ENCODE measurements around the gene MCTP2.

Gene MCTP2

DNA sequence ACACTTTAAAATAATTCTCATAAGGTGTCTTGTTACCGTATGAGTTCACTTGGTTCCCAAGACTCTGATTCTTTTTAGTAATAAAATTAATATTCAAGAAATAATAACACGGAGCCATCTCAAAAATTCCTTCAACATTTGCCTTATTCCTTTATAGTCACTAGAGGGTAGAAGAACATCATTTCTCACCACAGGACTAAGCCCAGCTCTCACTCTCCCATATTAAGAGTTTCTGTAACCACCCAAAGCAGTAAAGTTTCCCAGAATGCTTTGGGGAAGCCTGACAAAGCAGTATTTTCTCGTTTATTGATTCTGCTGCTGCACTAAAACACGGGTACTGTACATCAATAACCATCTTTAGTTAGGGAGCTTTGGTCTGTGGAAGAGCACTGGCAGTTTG is 114.9 kb downstream of the MCTP2 start:
- DNase-seq (ENCODE audit: insufficient read length) = no peak
- no peak for FAIRE-seq
- TF ChIP-seq TAF1 (IDR thresholded peaks at IDR 0.05; ENCODE audit: borderline replicate concordance, low read depth, low read length) = no peak
- no peak for TF ChIP-seq POLR2AphosphoS5 (IDR thresholded peaks at IDR 0.05; ENCODE audit: low read depth, low read length)
- TF ChIP-seq POLR2A (IDR thresholded peaks at IDR 0.05; ENCODE audit: low read depth, low read length) = no peak

DNA sequence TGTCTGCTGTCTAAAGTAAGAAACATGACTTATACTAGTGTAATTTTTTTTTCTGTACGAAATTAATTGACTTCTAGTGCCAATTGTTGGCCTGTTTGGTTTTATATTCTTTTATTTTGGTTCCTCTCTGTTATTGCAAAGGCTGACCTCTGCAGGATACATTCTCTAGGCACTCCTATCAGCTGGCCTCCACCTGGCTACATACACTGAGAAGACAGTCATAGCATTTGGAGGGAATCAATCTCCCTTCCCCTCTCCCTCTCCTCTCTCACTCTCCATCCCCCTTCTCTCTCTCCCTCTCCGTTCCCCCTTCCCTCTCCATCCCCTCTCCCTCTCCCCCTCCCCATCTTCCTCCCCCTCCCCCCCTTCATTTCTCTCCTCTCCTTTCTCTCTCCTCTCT is 116.7 kb downstream of the MCTP2 start:
- TF ChIP-seq POLR2A (IDR thresholded peaks at IDR 0.05; ENCODE audit: low read depth, low read length) (no peak), TAF1 (IDR thresholded peaks at IDR 0.05; ENCODE audit: borderline replicate concordance, low read depth, low read length) (no peak), POLR2AphosphoS5 (IDR thresholded peaks at IDR 0.05; ENCODE audit: low read depth, low read length) (no peak)
- FAIRE-seq (no peak), DNase-seq (ENCODE audit: insufficient read length) (no peak)

DNA sequence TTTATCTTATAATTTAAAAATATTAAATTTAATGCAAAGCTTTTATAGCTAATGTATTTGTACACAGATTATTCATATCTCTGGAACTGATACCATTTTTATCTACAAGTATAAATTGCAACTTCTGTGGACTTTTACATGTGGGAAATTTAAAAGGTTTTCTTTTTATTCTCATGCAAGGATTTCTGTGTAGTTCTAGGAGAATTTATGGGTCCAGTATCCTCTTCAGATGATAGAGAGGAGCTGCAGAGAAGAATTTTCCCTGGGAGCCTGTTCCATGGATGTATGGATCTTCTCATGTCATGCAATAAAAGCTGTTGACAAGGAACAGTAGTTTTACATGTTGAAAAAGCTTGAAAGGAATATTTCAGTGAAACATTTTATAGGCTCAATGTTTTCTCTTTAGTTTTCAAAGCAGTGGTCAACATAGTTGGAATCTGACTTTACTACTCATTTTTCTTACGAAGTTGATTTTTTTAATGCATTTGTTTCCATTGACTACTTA is 119.7 kb downstream of the MCTP2 start:
- TF ChIP-seq POLR2AphosphoS5 (IDR thresholded peaks at IDR 0.05; ENCODE audit: low read depth, low read length) = no peak
- no peak for TF ChIP-seq TAF1 (IDR thresholded peaks at IDR 0.05; ENCODE audit: borderline replicate concordance, low read depth, low read length)
- no peak for TF ChIP-seq POLR2A (IDR thresholded peaks at IDR 0.05; ENCODE audit: low read depth, low read length)
- no peak for FAIRE-seq
- DNase-seq (ENCODE audit: insufficient read length) = no peak

DNA sequence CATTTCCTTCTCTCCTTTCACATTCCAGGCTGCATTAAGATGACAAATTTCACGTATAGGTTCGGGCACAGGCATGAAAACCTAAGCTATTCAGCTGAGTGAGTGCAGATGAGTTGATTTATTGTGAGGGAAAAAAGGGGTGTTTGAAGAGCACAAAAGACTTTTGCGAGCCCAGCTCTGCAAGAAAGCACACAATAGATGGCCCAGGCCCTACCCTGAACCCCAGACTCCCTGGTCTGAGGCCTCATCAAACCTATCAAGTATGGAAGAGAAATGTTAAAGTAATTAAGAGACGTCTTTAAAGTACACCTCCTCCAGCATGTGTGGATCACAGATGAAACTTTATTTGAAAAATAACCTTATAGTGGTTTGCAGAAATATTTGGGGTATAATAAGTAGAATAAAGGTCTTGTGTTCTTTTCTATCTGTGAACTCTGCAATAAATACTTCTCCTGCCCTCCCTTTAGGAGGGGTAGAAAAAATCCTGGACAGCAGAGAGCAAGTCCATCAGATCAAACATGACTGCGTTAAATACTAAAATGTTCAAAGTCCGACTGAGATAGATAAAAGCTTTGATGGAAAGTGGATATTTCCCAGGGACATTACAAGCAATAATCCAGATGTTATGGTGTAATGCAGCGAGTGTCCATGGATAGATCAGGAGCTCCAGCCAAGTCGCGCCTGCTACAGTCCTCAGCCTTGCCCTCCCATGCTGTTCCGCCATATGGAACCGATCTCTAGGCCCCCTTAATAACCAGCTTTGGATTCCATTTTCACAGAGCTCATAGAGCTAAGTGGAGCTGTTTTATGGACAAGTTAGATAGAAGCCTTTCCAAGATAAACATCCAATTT is 121.5 kb downstream of the MCTP2 start:
- FAIRE-seq (no peak), DNase-seq (ENCODE audit: insufficient read length) (no peak)
- no peak for TF ChIP-seq POLR2A (IDR thresholded peaks at IDR 0.05; ENCODE audit: low read depth, low read length)
- no peak for TF ChIP-seq POLR2AphosphoS5 (IDR thresholded peaks at IDR 0.05; ENCODE audit: low read depth, low read length)
- no peak for TF ChIP-seq TAF1 (IDR thresholded peaks at IDR 0.05; ENCODE audit: borderline replicate concordance, low read depth, low read length)

DNA sequence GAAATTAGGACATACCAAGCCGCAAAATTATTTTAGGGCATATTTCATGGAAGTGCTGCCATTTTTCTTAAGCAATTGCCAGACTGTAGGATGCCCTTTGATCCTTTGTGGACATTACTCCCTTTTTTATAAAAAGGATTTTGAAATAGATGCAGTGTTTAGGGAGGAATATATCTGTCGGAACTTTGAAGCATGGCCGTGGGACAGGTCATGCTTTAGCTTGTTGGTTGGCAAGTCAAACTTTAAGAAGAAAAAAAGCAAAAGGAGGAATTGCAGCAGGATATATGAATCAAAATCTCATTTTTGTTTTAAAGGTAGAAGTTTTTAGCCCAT is 122.1 kb downstream of the MCTP2 start:
- DNase-seq (ENCODE audit: insufficient read length) = no peak
- FAIRE-seq = no peak
- TF ChIP-seq POLR2AphosphoS5 (IDR thresholded peaks at IDR 0.05; ENCODE audit: low read depth, low read length) = no peak

DNA sequence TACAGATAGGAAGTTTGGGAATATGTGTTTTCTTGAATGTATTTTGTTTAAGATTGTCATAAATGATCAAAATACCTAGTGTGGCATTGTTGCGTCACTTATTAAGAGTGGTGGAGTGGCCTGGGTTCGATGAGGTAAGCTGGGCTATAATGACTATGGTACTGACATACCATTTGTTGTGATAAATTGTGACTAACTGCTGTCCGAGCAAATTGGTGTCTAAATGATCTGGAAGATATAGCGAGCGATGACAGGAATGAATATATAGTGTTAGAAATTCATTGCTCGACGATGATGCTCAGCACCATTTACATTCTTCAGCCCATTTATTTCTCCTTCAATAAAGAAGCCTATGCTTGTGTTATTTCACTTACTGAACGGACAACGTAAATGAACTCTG is 123.3 kb downstream of the MCTP2 start:
- no peak for FAIRE-seq
- no peak for TF ChIP-seq TAF1 (IDR thresholded peaks at IDR 0.05; ENCODE audit: borderline replicate concordance, low read depth, low read length)
- TF ChIP-seq POLR2A (IDR thresholded peaks at IDR 0.05; ENCODE audit: low read depth, low read length) = no peak
- no peak for TF ChIP-seq POLR2AphosphoS5 (IDR thresholded peaks at IDR 0.05; ENCODE audit: low read depth, low read length)
- DNase-seq (ENCODE audit: insufficient read length) = no peak

DNA sequence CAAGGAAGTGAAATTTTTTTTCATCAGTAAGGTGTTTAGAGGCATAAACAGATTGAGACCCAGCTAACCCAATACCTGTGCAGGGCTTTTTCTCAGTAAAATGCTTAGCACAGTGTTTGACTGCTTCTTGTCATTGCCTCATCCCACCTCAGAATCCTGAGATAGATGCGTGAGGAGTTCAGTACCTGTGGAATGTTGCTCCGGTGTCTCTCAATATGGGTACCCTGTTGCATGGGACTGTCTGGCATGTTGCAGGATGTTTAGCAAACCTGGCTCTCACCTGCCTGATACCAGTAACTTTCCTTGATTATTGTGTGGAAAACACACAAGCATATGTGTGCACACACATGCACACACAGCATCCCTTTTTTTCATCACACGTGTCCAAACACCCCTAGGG is 128.4 kb downstream of the MCTP2 start:
- DNase-seq (ENCODE audit: insufficient read length) (no peak), FAIRE-seq (no peak)
- no peak for TF ChIP-seq POLR2AphosphoS5 (IDR thresholded peaks at IDR 0.05; ENCODE audit: low read depth, low read length)
- no peak for TF ChIP-seq TAF1 (IDR thresholded peaks at IDR 0.05; ENCODE audit: borderline replicate concordance, low read depth, low read length)
- TF ChIP-seq POLR2A (IDR thresholded peaks at IDR 0.05; ENCODE audit: low read depth, low read length) = no peak

DNA sequence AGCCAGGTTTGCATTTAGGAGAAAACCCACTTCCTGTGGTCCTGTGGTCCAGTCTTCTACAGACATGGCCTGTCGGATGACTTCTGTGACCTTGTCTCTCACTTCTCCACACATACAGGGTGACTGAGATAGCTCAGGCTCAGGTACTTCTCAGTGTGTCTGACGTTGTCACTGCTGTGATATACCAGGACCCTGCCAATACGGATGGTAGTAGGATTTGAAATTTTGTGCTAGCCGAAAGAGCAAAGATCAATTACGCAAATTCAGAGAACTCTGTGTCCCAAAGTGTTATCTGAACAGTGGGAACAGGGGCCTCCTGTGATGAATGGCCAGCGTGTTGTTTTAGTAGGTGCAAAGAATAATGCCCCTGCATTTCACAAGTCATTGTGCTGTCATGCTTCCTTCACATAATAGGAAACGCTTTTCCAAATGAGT is 128.9 kb downstream of the MCTP2 start:
- DNase-seq (ENCODE audit: insufficient read length) (no peak), FAIRE-seq (no peak)
- no peak for TF ChIP-seq POLR2AphosphoS5 (IDR thresholded peaks at IDR 0.05; ENCODE audit: low read depth, low read length)
- TF ChIP-seq POLR2A (IDR thresholded peaks at IDR 0.05; ENCODE audit: low read depth, low read length) = no peak

DNA sequence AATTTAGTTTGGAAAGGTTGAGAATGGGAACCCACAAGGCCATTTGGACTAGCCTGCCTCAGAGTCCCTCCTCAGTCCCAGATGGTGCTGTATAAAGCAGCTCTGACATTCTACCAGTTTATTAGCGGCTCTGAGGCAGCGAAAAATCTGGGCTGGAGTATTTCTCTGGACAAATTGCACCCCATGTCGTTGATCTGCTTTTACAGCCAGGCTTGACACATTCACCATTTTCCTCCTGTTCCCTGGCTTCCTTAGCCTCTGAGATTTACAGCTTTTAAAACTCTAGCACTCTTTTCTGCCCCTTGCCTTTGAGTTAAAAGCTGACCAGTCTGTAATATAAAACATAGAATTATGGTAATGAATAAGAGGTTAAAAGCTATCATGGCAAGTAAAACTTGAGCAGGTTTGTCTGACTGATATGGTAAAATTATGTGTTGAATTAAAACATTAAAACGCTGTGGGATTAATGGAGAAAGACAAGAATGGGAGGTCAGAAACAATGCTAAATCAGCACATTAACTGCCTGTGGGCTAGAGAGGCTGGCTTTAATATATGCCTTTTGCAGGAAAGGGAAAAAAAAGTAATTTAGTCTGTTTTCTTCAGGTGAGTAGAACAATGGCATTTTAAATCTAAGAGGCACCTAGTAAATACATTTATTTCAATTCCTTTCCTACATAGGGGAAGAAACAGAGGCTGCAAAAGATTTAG is 131.2 kb downstream of the MCTP2 start:
- no peak for TF ChIP-seq POLR2A (IDR thresholded peaks at IDR 0.05; ENCODE audit: low read depth, low read length)
- no peak for TF ChIP-seq POLR2AphosphoS5 (IDR thresholded peaks at IDR 0.05; ENCODE audit: low read depth, low read length)
- no peak for TF ChIP-seq TAF1 (IDR thresholded peaks at IDR 0.05; ENCODE audit: borderline replicate concordance, low read depth, low read length)
- FAIRE-seq (no peak), DNase-seq (ENCODE audit: insufficient read length) (no peak)

DNA sequence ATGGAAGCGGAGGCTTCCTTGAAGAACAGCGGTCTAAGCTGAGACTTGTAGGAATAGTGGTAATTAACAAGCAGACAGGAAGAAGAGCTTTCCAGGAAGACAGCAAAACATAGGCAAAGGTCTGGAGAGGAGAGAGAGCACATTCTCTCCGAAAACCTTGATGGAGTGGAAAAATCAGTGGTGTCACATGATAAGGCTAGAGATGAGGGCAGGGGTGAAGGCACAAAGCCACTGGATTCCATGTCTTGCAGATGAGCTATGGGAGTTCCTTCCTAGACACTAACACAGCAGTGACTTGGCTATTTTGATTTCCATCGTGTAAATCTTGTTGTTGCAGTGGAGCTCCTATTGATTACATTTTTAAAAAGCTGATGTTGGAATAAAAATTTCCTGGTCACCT is 132.0 kb downstream of the MCTP2 start:
- TF ChIP-seq POLR2A (IDR thresholded peaks at IDR 0.05; ENCODE audit: low read depth, low read length) = no peak
- no peak for TF ChIP-seq POLR2AphosphoS5 (IDR thresholded peaks at IDR 0.05; ENCODE audit: low read depth, low read length)
- TF ChIP-seq TAF1 (IDR thresholded peaks at IDR 0.05; ENCODE audit: borderline replicate concordance, low read depth, low read length) = no peak
- FAIRE-seq = no peak
- DNase-seq (ENCODE audit: insufficient read length) = no peak

DNA sequence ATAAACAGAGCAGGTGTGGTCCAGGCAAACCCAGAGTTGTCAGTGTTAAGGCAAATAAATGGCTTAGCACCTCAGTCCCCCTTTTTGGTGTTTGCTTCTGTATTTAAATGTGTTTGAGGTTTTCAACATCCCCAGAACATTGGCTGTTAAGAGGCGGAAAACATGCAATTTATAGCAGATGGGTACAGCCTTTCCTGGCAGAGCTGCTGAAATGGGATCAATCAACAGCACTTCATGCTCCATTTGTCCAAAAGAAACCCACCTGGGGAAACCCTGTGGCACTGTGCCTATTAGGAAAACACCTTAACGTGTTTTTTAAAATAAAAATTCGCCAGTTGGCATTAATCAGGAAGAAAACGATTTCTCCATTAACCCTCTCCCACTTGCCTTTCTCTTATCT is 135.4 kb downstream of the MCTP2 start:
- DNase-seq (ENCODE audit: insufficient read length) (no peak), FAIRE-seq (no peak)
- TF ChIP-seq POLR2AphosphoS5 (IDR thresholded peaks at IDR 0.05; ENCODE audit: low read depth, low read length) = no peak
- no peak for TF ChIP-seq POLR2A (IDR thresholded peaks at IDR 0.05; ENCODE audit: low read depth, low read length)
- no peak for TF ChIP-seq TAF1 (IDR thresholded peaks at IDR 0.05; ENCODE audit: borderline replicate concordance, low read depth, low read length)

Measured in GM12892 (cell line).